Measurements from ENCODE around the gene ENPP7.

The ENPP7 gene

GRCh38 chr17:79743614-79744013 is 12.9 kb downstream of the ENPP7 start:
- TF ChIP-seq GATA2 (IDR thresholded peaks at IDR 0.05; ENCODE audit: low read depth, low read length), result no peak
- no peak for TF ChIP-seq GATA3 (IDR thresholded peaks at IDR 0.05; ENCODE audit: low read depth, low read length)

- TF ChIP-seq GATA2 (IDR thresholded peaks at IDR 0.05; ENCODE audit: low read depth, low read length), result no peak
- TF ChIP-seq GATA3 (IDR thresholded peaks at IDR 0.05; ENCODE audit: low read depth, low read length), result no peak
Measured at GRCh38 chr17:79745641-79746105, 14.9 kb downstream of the ENPP7 start.

- no peak for TF ChIP-seq GATA3 (IDR thresholded peaks at IDR 0.05; ENCODE audit: low read depth, low read length)
- TF ChIP-seq GATA2 (IDR thresholded peaks at IDR 0.05; ENCODE audit: low read depth, low read length), result no peak
Measured at GRCh38 chr17:79746889-79747507, 16.3 kb downstream of the ENPP7 start.

DNA sequence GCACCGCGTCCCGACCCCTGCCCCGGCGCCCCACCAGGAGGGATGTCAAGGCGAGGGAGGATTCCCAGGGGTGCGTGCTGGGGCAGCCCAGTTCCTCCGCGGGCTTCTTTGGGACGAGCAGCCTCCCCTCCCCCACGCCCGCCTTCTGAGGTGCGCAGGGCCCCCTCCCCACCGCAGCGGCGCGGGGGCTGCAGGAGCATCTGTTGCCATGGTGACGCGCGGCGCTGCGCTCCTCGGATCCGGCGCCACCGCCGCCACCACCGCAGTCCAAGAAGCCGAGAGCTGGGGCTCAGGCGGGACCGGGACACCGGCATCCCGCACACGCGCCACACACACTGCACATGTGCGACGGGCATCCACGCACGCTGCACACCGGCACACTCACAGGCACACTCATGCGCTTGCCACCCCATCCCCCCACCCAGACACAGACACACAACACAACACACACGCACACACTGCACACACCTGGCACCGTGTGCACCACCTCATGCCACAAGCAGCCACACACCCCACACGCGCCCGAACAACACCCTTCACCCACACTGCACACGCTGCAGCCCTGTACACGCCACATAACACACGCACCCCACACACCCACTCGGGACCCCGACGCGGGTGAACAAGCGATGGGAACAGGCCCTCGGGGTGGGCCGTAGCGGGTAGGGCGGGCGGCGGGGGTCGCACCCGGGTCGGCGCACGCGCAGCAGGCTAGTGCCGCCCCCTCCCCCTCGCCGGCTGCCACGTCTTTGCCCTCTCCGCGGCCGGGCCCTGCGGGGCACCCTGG is 17.0 kb downstream of the ENPP7 start:
- no peak for TF ChIP-seq GATA2 (IDR thresholded peaks at IDR 0.05; ENCODE audit: low read depth, low read length)
- no peak for TF ChIP-seq GATA3 (IDR thresholded peaks at IDR 0.05; ENCODE audit: low read depth, low read length)

DNA sequence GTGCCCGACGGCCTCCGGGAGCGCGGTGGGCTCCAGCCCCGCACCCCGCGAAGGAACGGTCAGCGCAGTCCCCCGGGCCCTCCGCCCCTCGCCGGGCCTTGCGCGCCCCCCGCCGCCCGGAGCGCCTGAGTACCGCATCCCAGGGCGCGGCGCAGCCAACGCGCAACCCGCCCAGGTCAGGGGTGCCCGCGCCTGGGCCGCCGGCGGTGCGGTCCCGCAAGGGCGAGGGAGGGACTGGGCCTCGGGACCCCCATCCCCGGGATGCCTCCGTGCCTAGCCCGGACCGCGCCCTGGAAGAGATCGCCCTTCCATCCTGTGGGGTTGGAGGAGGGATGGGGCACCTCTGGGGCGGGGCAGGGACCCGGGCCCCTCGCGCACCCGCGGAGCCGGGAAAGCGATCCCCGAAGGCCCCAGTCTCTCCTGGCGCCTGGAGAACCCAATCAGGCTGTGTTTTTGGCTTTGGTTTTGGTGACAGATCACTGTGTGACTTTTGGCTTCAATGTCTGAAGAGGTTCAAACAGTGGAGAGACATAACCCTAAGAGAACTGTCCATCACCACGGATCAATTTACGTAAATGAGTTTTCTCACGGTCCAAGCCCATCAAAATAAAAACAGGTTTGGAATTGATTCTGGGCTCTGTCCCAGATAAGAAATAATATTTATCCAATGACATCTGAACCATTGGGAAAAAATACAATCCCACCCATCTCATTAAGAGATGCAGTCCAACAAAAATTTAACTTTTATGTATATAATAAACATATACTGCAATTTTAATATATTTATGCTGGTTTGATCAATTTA is 17.8 kb downstream of the ENPP7 start:
- no peak for TF ChIP-seq GATA3 (IDR thresholded peaks at IDR 0.05; ENCODE audit: low read depth, low read length)
- no peak for TF ChIP-seq GATA2 (IDR thresholded peaks at IDR 0.05; ENCODE audit: low read depth, low read length)

GRCh38 chr17:79749156-79749815 is 18.5 kb downstream of the ENPP7 start:
- TF ChIP-seq GATA3 (IDR thresholded peaks at IDR 0.05; ENCODE audit: low read depth, low read length), result no peak
- TF ChIP-seq GATA2 (IDR thresholded peaks at IDR 0.05; ENCODE audit: low read depth, low read length), result no peak

GRCh38 chr17:79749958-79750357 is 19.2 kb downstream of the ENPP7 start:
- TF ChIP-seq GATA3 (IDR thresholded peaks at IDR 0.05; ENCODE audit: low read depth, low read length), result no peak
- TF ChIP-seq GATA2 (IDR thresholded peaks at IDR 0.05; ENCODE audit: low read depth, low read length), result no peak

GRCh38 chr17:79750650-79751545 is 20.2 kb downstream of the ENPP7 start:
- no peak for TF ChIP-seq GATA2 (IDR thresholded peaks at IDR 0.05; ENCODE audit: low read depth, low read length)
- TF ChIP-seq GATA3 (IDR thresholded peaks at IDR 0.05; ENCODE audit: low read depth, low read length), result no peak

DNA sequence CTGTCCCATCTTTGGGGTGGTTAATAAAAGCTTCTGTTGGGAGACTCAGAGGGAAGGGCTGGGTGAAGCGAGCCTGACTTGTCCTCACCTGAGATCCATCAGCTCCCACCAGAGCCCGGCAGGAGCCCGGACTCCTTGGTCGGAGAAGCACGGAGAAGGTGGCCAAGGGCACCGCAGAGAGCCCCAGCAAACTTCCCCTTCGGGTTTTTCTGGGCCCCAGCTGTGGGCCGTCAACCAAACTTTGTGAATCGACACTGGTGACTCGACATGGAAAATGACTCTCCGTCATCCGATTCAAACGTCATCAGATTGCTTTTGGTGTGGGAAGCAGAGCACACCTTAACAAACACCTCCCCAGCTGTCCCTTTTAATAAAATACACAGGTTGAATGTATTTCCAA is 21.4 kb downstream of the ENPP7 start:
- TF ChIP-seq GATA3 (IDR thresholded peaks at IDR 0.05; ENCODE audit: low read depth, low read length), result no peak
- no peak for TF ChIP-seq GATA2 (IDR thresholded peaks at IDR 0.05; ENCODE audit: low read depth, low read length)

DNA sequence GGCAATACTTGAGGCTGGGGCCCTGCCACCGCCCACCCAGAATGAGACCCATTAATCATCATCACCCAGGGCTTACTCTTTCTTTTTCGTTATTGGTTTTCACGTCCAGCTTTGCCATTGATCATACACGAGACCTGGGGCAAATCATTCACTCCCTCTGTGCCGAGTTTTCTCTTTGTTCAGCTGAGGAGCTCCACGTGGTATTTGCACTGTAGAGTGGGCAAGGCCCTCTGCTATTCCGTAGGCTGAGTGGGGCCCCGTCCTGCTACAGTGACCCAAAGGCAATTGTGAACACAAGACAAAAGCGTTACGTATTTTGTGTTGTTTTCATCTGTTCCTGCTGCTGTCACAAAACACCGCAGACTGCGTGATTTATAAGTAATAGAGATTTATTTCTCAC is 23.6 kb downstream of the ENPP7 start:
- no peak for TF ChIP-seq GATA2 (IDR thresholded peaks at IDR 0.05; ENCODE audit: low read depth, low read length)
- no peak for TF ChIP-seq GATA3 (IDR thresholded peaks at IDR 0.05; ENCODE audit: low read depth, low read length)

DNA sequence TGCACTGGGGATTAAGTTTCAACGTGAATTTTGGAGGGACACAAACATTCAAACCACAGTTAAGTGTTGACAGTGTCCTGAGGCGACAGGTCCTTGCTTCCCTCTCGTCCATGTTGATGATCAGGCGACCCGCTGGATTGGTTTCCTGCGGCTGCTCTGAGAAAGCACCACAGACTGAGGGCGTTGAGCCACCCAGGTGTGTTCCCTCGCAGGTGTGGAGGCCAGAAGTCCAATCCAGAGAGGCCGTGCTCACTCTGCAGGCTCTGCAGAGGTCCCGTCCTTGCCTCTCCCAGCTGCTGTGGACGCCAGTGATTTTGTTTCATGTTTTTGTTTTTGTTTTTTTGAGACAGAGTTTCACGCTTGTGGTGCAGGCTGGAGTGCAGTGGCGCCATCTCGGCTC is 24.8 kb downstream of the ENPP7 start:
- no peak for TF ChIP-seq GATA3 (IDR thresholded peaks at IDR 0.05; ENCODE audit: low read depth, low read length)

DNA sequence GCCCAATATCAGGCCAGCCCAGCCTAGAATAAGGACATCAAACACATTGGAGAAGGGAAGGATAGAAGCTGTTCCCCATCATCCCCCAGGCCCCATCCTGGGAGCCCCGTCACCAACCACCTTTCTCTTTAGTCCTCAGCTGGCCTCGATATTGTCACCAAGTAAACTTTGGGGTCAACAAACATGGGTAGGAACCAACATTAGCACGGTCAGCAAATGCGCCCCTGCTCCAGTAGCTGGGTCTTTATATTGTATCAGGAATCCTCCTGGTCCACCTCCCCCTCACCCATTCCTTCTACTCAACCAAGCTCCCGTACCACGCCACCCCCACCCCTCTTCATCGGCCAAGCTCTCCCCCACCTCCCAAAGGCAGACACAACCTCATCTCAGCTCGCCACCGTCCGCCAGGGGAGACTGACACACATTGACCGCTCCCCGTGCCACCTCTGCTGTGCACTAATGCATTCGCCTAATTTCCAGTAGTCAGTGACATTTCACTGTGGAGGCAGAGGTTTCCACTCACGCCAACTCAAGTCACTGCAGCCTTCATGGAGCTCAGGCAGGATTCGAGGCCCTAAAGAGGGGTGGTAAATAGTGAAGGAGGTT is 26.5 kb downstream of the ENPP7 start:
- TF ChIP-seq GATA2 (IDR thresholded peaks at IDR 0.05; ENCODE audit: low read depth, low read length), result no peak
- TF ChIP-seq GATA3 (IDR thresholded peaks at IDR 0.05; ENCODE audit: low read depth, low read length), result no peak

DNA sequence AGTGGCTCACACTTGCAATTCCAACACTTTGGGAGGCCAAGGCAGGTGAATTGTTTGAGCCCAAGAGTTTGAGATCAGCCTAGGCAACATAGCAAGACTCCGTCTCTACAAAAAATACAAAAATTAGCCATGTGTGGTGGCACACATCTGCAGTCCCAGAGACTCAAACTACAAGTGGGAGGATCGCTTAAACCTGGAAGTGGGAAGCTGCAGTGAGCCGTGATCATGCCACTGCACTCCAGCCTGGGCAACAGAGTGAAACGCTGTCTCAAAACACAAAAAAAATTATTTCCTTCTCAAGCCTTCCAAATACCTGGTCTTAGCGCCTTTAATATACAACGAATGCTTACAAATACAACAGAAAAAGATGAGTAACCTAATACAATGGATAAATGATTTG is 27.5 kb downstream of the ENPP7 start:
- TF ChIP-seq GATA3 (IDR thresholded peaks at IDR 0.05; ENCODE audit: low read depth, low read length) (no peak), GATA2 (IDR thresholded peaks at IDR 0.05; ENCODE audit: low read depth, low read length) (no peak)

Data from SH-SY5Y (cell line).